Right lung (tissue), 5 donors: Measurements from ENCODE around the gene ZC3H7A. TPM values are rescaled to one million over a fixed set of nuclear protein-coding genes. Genes with fewer than 3 reads are reported as not detected.
A peak's percentile ranks its signal among the peaks of the same experiment; 100 is the strongest.

ENCODE experiments used
- DNase-seq, 2 donors: peaks; one replicate each; pipeline ENCODE4 v3.0.0-alpha.2; 2013
- polyA plus RNA-seq, 5 donors: library from polyadenylated mRNA; unstranded; fragments of 120-200 nt; gene quantifications; one replicate each; pipeline versions ENCODE4 v1.2.1 to v1.2.3, GENCODE V29; 2013; ENCODE audit warnings: inconsistent platforms in 1 of 5, low replicate concordance in 1 of 5; ENCODE audit not compliant: insufficient read length in 5 of 5, insufficient read depth in 1 of 5

ZC3H7A gene
- polyA plus RNA-seq, 5 donors: 75.9 to 146 (median 113) TPM

DNA sequence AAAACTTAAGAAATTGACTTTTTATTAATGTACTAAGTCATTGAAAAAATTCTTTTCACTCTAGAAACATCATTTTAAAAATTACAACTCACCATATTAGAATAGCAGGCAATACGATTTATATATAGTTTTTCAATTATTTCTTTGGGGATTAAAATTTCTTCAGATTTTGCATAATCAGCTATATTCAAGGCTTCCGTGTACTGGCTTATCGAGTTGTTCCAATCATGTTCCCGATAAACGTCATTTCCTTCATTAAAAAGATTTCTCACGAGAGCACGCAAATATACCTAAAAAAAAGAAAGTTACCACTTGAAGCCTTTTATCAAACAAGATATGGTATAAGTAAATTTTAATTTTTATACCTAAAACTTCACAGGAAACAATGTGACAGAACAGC lies 18.0 kb downstream of the ZC3H7A start:
- DNase-seq: no peak

GRCh38 chr16:11774065-11774626 lies 22.9 kb downstream of the ZC3H7A start:
- no peak for DNase-seq

DNA sequence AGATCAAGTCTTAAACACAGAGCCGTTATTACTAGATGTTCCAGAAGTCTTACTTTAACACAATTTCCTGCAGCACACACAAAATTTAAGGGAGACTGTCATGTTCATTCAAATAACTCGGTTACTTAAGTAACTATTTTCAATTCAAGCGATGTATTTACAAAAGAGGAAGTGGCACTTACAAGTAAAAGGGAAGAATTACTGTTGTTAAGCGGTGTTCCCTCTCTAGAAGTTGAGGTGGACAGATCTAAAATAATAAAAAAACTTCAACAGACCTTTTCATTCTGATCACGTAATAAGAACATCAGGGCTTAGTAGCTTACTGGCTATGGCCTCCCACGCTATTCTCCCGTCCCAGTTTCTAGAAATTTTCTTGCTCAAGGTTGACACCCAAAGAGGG lies 28.2 kb downstream of the ZC3H7A start:
- no peak for DNase-seq

GRCh38 chr16:11762431-11762830 lies 34.6 kb downstream of the ZC3H7A start:
- DNase-seq: no peak

- no peak for DNase-seq
These were observed 37.1 kb downstream of the ZC3H7A start for GRCh38 chr16:11759997-11760396.

- no peak for DNase-seq
These were observed 37.8 kb downstream of the ZC3H7A start for GRCh38 chr16:11759163-11759834.

DNA sequence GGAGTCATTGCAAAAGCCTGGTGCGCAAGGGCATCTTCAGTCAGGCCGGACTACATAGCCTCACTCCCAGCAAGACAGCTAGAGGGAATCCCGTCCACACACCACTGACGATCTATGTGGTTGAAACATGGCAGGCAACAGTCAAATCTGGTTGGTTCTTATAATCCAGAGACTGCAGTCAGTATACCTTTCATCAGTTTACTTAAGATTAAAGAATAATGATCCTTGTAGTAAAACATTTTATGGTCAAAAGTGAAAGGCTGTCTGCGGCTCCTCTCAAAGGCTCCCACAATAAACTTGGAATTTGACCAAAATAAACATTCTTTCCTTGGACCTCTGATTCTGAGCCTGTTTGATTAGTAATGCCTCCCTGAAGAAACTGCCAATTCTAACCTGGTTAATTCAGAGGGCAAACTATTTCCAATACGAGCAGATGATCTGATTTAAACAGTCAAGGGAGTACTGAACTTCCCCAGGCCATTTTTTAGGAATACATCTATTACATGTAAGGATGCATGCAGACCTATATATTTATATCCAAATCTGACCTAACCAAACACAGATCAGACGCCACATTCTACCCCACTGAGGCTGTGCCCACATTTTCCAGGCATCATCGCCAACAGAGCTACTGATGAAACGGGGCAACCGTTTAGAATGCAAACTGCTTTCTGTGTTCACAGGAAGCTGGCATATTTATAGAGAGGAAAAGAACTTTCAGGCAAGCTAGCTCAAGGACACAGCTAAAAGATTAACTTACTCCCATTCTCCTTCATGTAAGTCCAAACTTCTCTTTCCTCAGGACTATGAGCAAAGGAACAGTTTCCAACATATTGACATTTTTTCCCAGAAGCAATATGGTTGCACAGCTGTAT lies 39.1 kb downstream of the ZC3H7A start:
- DNase-seq: no peak

DNA sequence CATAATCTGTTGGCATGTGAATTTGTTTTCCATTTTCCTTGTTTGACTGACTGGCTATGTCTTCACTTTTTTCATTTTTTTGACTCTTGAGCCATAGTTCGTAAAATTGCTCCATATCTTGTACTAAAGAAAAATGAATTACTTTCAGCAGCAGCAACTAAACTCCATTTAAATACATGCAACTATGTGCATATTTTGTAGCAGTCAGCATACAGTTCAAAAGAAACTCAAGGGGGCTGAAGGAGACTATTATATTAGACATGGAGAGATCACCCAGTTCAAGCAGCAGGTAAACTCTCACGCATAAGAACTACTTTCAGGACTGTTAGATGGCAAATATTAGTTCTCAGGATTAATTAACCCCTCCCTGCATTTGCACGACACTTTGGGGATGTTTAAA lies 40.8 kb downstream of the ZC3H7A start:
- DNase-seq: no peak

- no peak for DNase-seq
These were observed 41.9 kb downstream of the ZC3H7A start for GRCh38 chr16:11755022-11755760.

DNA sequence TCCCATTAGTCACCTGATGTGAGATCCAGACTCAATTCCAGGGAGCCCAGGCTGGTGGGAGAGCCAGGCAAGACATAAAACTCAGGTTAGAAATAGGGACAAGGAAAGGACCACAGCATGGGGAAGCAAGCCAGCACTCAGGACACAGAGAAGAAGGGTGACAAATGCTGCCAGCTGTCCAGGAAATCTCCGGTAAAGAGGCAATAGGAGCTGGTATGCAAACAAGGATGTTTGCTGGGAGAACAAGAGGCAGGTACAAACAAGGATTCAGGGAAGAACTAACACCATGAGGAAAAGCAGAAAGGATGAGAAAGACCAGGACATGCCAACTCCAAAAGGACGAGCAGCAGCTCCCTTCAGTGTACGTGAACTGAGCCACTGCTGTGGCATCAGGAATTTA lies 44.2 kb downstream of the ZC3H7A start:
- no peak for DNase-seq

- no peak for DNase-seq
These were observed 47.0 kb downstream of the ZC3H7A start for GRCh38 chr16:11750056-11750455.

- DNase-seq: no peak
These were observed 48.4 kb downstream of the ZC3H7A start for GRCh38 chr16:11748404-11749254.

DNA sequence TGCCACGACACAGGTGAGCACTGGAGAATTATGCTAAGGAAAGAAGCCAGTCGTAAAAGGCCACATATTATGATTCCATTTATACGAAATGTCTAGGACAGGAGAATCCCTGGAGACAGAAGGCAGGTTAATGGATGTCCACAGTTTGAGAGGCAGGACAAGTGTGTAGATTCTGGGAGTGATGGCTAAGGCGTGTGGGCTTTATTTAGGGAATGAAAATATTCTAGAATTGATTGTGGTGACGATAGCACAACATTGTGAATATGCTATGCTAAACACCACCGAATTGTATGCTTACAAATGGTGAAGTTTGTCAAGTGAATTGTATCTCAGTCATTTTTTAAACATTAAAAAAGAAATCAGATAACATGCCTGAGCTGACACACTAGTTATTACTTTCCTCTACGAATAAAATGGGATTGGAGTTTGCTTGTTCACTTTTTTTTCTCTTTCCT lies 49.1 kb downstream of the ZC3H7A start:
- no peak for DNase-seq

- DNase-seq: no peak
These were observed 53.0 kb downstream of the ZC3H7A start for GRCh38 chr16:11744075-11744470.

DNA sequence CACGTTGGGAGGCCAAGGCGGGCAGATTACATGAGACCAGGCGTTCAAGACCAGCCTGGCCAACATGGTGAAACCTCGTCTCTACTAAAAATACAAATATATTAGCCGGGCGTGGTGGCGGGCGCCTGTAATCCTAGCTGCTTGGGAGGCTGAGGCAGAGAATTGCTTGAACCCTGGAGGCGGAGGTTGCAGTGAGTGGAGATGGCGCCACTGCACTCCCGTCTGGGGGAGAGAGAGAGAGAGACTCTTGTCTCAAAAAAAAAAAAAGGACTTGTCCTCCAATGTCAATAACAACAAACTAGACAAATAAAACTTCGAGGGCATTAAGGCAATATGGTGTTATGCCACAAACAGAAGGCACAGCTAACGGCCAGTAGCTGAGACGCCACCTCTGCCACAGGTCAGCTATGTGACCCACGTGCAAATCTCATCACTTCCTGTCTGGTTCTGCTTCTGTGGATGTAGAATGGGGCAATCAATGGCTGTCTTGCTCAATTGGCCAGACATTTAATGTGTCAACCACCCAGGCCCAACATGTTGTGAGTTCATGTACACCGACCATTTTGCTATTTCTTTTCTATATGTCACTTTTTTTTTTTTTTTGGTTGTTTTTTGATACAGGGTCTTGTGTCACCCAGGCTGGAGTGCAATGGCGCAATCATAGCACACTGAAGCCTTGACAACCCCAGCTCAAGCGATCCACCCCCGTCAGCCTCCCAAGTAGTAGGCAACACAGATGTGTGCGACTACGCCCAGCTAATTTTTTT lies 53.6 kb downstream of the ZC3H7A start:
- DNase-seq: peak in 1 of 2 donors; percentile 40

DNA sequence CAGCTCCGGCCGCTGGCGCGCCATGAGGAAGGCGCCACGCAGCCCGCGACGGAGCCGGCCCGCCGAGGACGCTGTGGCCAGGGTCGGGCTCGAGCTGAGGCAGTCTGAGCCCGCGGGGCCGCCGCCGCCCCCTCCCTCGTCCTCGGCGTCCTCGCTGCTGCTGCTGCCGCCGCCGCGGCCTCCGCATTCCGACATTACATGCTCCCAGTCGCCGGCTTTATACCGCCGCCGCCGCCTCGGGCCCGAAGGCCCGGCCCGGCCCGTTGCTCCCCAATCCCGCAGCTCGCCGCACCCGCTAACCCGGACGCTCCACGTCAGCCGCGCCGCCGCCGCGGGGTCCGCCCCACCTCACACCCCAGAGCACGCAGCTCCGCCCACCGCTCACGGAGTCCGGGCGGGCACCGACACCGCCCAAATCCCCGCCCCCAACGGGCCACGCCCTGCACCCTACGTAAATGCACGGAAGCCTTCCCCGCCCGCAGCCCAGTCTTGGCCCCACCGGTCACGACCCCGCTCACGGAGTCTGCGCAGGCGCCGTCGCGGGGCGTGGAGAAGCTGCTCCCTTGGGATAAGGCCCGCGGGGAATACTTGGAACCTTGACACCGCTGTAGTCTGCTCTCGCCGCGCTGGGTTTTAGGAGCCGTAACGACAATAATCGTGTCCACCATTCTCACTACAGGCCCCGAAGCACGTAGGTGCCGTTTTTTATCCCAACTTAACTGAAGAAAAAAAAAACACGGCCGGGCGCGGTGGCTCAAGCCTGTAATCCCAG lies 54.3 kb downstream of the ZC3H7A start, which contains the start of gene TXNDC11:
TXNDC11 (minus strand) TSS at position 322 of the 772 bp plus-strand sequence; CDS start at position 195, 127 bp downstream.
- DNase-seq: peak; percentile 99

- DNase-seq: no peak
These were observed 54.9 kb downstream of the ZC3H7A start for GRCh38 chr16:11742093-11742535.

DNA sequence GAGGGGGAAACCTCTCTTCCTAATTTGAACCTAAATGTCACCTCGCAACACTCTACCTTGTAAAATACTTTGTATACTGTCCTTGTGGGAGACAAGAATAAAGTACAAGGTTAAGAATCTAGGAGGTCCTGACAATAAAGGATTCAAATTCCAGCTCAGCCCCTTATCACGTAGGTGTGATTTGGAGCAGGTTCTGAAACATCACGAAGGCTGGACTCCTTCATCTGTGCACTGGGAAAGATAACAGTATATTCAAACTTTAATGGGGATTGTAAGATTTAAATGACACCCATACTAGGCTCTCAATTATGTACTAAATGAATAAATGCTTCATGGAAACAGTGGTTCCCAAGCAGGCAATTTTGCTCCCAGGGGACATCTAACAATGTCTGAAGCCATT lies 56.5 kb downstream of the ZC3H7A start:
- no peak for DNase-seq
